ENCODE measurements around the gene ATRNL1.
"Not testable (repeated sequence)": the region's sequence is repeated elsewhere in the genome, so short reads cannot be mapped to it uniquely, and the experiment has no call there.

ATRNL1 gene

GRCh38 chr10:115239761-115240160 is 146.6 kb downstream of the ATRNL1 start:
- ChIA-PET CTCF (no interaction called here), POLR2A (no interaction called here)
- TF ChIP-seq CTBP1 (IDR thresholded peaks at IDR 0.05; ENCODE audit: borderline replicate concordance) (no peak), LEF1 (IDR thresholded peaks at IDR 0.05; ENCODE audit: borderline replicate concordance) (no peak), NFRKB (IDR thresholded peaks at IDR 0.05) (no peak), SUZ12 (IDR thresholded peaks at IDR 0.05) (no peak), SP1 (IDR thresholded peaks at IDR 0.05) (no peak), ARNT (IDR thresholded peaks at IDR 0.05) (no peak), FOXM1 (IDR thresholded peaks at IDR 0.05; ENCODE audit: borderline replicate concordance) (no peak), L3MBTL2 (conservative IDR thresholded peaks at IDR 0.05) (no peak), FOXA1 (IDR thresholded peaks at IDR 0.05) (no peak), HDGF (IDR thresholded peaks at IDR 0.05; ENCODE audit: borderline replicate concordance) (no peak), TARDBP (IDR thresholded peaks at IDR 0.05) (no peak)
- DNase-seq (ENCODE audit: extremely low spot score) = no peak

- POLR2A ChIA-PET = no interaction called here
- TF ChIP-seq L3MBTL2 (conservative IDR thresholded peaks at IDR 0.05) = no peak
- no peak for TF ChIP-seq TARDBP (IDR thresholded peaks at IDR 0.05)
- TF ChIP-seq NFRKB (IDR thresholded peaks at IDR 0.05) = no peak
- no peak for TF ChIP-seq PKNOX1 (IDR thresholded peaks at IDR 0.05)
- no peak for TF ChIP-seq LEF1 (IDR thresholded peaks at IDR 0.05; ENCODE audit: borderline replicate concordance)
- TF ChIP-seq FOXA1 (IDR thresholded peaks at IDR 0.05) = no peak
- TF ChIP-seq HDGF (IDR thresholded peaks at IDR 0.05; ENCODE audit: borderline replicate concordance) = no peak
- TF ChIP-seq SUZ12 (IDR thresholded peaks at IDR 0.05) = no peak
- no peak for TF ChIP-seq CTBP1 (IDR thresholded peaks at IDR 0.05; ENCODE audit: borderline replicate concordance)
- TF ChIP-seq ARNT (IDR thresholded peaks at IDR 0.05) = no peak
- TF ChIP-seq FOXM1 (IDR thresholded peaks at IDR 0.05; ENCODE audit: borderline replicate concordance) = no peak
- TF ChIP-seq FOXK2 (IDR thresholded peaks at IDR 0.05) = no peak
- no peak for TF ChIP-seq BHLHE40 (IDR thresholded peaks at IDR 0.05; ENCODE audit: borderline replicate concordance)
- no peak for TF ChIP-seq ZNF384 (IDR thresholded peaks at IDR 0.05)
Observed at GRCh38 chr10:115250784-115251183, 157.6 kb downstream of the ATRNL1 start.

GRCh38 chr10:115253765-115254164 is 160.6 kb downstream of the ATRNL1 start:
- POLR2A ChIA-PET; CTCF ChIA-PET; DNase-seq (ENCODE audit: extremely low spot score): not testable (repeated sequence)

More at GRCh38 chr10:115250784-115251183, 157.6 kb downstream of the ATRNL1 start:
- no peak for DNase-seq (ENCODE audit: extremely low spot score)
- CTCF ChIA-PET = no interaction called here

- CTCF ChIA-PET = no interaction called here
- no peak for DNase-seq (ENCODE audit: extremely low spot score)
- TF ChIP-seq ARNT (IDR thresholded peaks at IDR 0.05) = no peak
- no peak for TF ChIP-seq LEF1 (IDR thresholded peaks at IDR 0.05; ENCODE audit: borderline replicate concordance)
- TF ChIP-seq ZNF384 (IDR thresholded peaks at IDR 0.05) = no peak
- no peak for TF ChIP-seq L3MBTL2 (conservative IDR thresholded peaks at IDR 0.05)
- TF ChIP-seq ELF4 (IDR thresholded peaks at IDR 0.05) = no peak
- TF ChIP-seq SUZ12 (IDR thresholded peaks at IDR 0.05) = no peak
- TF ChIP-seq CTBP1 (IDR thresholded peaks at IDR 0.05; ENCODE audit: borderline replicate concordance) = no peak
- no peak for TF ChIP-seq HDGF (IDR thresholded peaks at IDR 0.05; ENCODE audit: borderline replicate concordance)
- TF ChIP-seq FOXK2 (IDR thresholded peaks at IDR 0.05) = no peak
- TF ChIP-seq BHLHE40 (IDR thresholded peaks at IDR 0.05; ENCODE audit: borderline replicate concordance) = no peak
- TF ChIP-seq PKNOX1 (IDR thresholded peaks at IDR 0.05) = no peak
- POLR2A ChIA-PET = no interaction called here
Observed at GRCh38 chr10:115272482-115272881, 179.3 kb downstream of the ATRNL1 start.

- ChIA-PET CTCF (interaction anchor here (0.7 kb wide), 1 partner anchor 16 kb away, joined by 3 read pairs; no protein-coding TSS in a partner anchor), POLR2A (no interaction called here)
- no peak for DNase-seq (ENCODE audit: extremely low spot score)
- no peak for TF ChIP-seq NFRKB (IDR thresholded peaks at IDR 0.05)
- no peak for TF ChIP-seq BHLHE40 (IDR thresholded peaks at IDR 0.05; ENCODE audit: borderline replicate concordance)
- no peak for TF ChIP-seq L3MBTL2 (conservative IDR thresholded peaks at IDR 0.05)
- TF ChIP-seq SUZ12 (IDR thresholded peaks at IDR 0.05) = no peak
- TF ChIP-seq ZNF384 (IDR thresholded peaks at IDR 0.05) = no peak
- TF ChIP-seq LEF1 (IDR thresholded peaks at IDR 0.05; ENCODE audit: borderline replicate concordance) = no peak
- TF ChIP-seq ARNT (IDR thresholded peaks at IDR 0.05) = no peak
- no peak for TF ChIP-seq FOXA1 (IDR thresholded peaks at IDR 0.05)
- TF ChIP-seq FOXK2 (IDR thresholded peaks at IDR 0.05) = no peak
- no peak for TF ChIP-seq FOXM1 (IDR thresholded peaks at IDR 0.05; ENCODE audit: borderline replicate concordance)
- TF ChIP-seq ELF4 (IDR thresholded peaks at IDR 0.05) = no peak
- TF ChIP-seq CTBP1 (IDR thresholded peaks at IDR 0.05; ENCODE audit: borderline replicate concordance) = no peak
- no peak for TF ChIP-seq HDGF (IDR thresholded peaks at IDR 0.05; ENCODE audit: borderline replicate concordance)
- TF ChIP-seq SP1 (IDR thresholded peaks at IDR 0.05) = no peak
- no peak for TF ChIP-seq PKNOX1 (IDR thresholded peaks at IDR 0.05)
- TF ChIP-seq TARDBP (IDR thresholded peaks at IDR 0.05) = no peak
Observed at GRCh38 chr10:115278294-115278693, 185.1 kb downstream of the ATRNL1 start.

- TF ChIP-seq LEF1 (IDR thresholded peaks at IDR 0.05; ENCODE audit: borderline replicate concordance) (no peak), ELF4 (IDR thresholded peaks at IDR 0.05) (no peak), ZNF384 (IDR thresholded peaks at IDR 0.05) (no peak)
- ChIA-PET POLR2A (no interaction called here), CTCF (no interaction called here)
- no peak for DNase-seq (ENCODE audit: extremely low spot score)
Observed at GRCh38 chr10:115295213-115295805, 202.1 kb downstream of the ATRNL1 start.
